ENCODE measurements around the gene SNRNP200.

GRCh38 chr2:96305979-96306308 lies 598 bp upstream of the SNRNP200 start:
- TF ChIP-seq CTCF (IDR thresholded peaks at IDR 0.05) (no peak), POLR2A (IDR thresholded peaks at IDR 0.05) (no peak), POLR2AphosphoS5 (IDR thresholded peaks at IDR 0.05) (no peak)
